Measurements from ENCODE around the gene SERTAD3.

Gene SERTAD3

GRCh38 chr19:40425450-40426287, 18.5 kb downstream of the SERTAD3 start, which contains the start of gene SERTAD1:
SERTAD1 (minus strand) TSS chr19:40425992; CDS start chr19:40423546, 2,446 bp downstream.
- DNase-seq (ENCODE audit: low read depth) = peak; percentile 98

- DNase-seq (ENCODE audit: low read depth) = no peak
Measured at GRCh38 chr19:40424637-40425449, 19.3 kb downstream of the SERTAD3 start.

GRCh38 chr19:40423938-40424337, 20.2 kb downstream of the SERTAD3 start:
- DNase-seq (ENCODE audit: low read depth) = no peak

- no peak for DNase-seq (ENCODE audit: low read depth)
Measured at GRCh38 chr19:40422748-40423566, 21.2 kb downstream of the SERTAD3 start.

- DNase-seq (ENCODE audit: low read depth) = no peak
Measured at GRCh38 chr19:40421993-40422747, 22.0 kb downstream of the SERTAD3 start.

GRCh38 chr19:40420766-40421765, 23.1 kb downstream of the SERTAD3 start:
- peak; percentile 86 for DNase-seq (ENCODE audit: low read depth)

GRCh38 chr19:40420451-40420765, 23.7 kb downstream of the SERTAD3 start:
- DNase-seq (ENCODE audit: low read depth) = no peak

GRCh38 chr19:40419780-40420179, 24.4 kb downstream of the SERTAD3 start:
- DNase-seq (ENCODE audit: low read depth) = no peak

GRCh38 chr19:40419066-40419612, 25.0 kb downstream of the SERTAD3 start:
- DNase-seq (ENCODE audit: low read depth) = no peak

- DNase-seq (ENCODE audit: low read depth) = no peak
Measured at GRCh38 chr19:40418040-40418439, 26.1 kb downstream of the SERTAD3 start.

GRCh38 chr19:40417643-40417981, 26.5 kb downstream of the SERTAD3 start:
- no peak for DNase-seq (ENCODE audit: low read depth)

- no peak for DNase-seq (ENCODE audit: low read depth)
Measured at GRCh38 chr19:40416918-40417642, 27.1 kb downstream of the SERTAD3 start.

- DNase-seq (ENCODE audit: low read depth) = no peak
Measured at GRCh38 chr19:40415768-40416167, 28.4 kb downstream of the SERTAD3 start.

GRCh38 chr19:40414542-40415535, 29.3 kb downstream of the SERTAD3 start:
- DNase-seq (ENCODE audit: low read depth) = no peak

GRCh38 chr19:40413291-40413845, 30.8 kb downstream of the SERTAD3 start, which contains the start of gene PRX:
PRX (minus strand) TSS chr19:40413378; CDS start chr19:40407932, 5,446 bp downstream.
- DNase-seq (ENCODE audit: low read depth) = no peak

GRCh38 chr19:40412866-40413265, 31.3 kb downstream of the SERTAD3 start:
- no peak for DNase-seq (ENCODE audit: low read depth)

- no peak for DNase-seq (ENCODE audit: low read depth)
Measured at GRCh38 chr19:40411958-40412499, 32.1 kb downstream of the SERTAD3 start.

All from fibroblast of the conjunctiva (primary cell).